GM12878 (cell line): ENCODE data around the gene ARRB2.

Source experiments
- CEBPB ChIP-seq, 2 experiments: fragments of 150-350 bp in 1 of 2; IDR thresholded peaks; 2 replicates each; pipeline ENCODE4 v1.6.1; 2012 to 2014; ENCODE audit warnings: low read depth in 2 of 2, low read length in 2 of 2, borderline replicate concordance in 1 of 2, inconsistent platforms in 1 of 2
- DPF2 ChIP-seq: fragments of 450-650 bp; IDR thresholded peaks from 2 replicates; pipeline ENCODE4 v1.6.1; 2017; ENCODE audit warnings: mild to moderate bottlenecking
- HDAC6 ChIP-seq: fragments of 200-600 bp; sonication (generic); IDR thresholded peaks from one replicate; pipeline ENCODE4 v1.8.0; 2017; ENCODE audit warnings: antibody characterized with exemption; ENCODE audit not compliant: unreplicated experiment
- JUND ChIP-seq: IDR thresholded peaks from 2 replicates; pipeline ENCODE4 v1.6.1; 2012; ENCODE audit warnings: low read depth, mild to moderate bottlenecking, low read length, improper control_type of control experiment, moderate library complexity
- MAX ChIP-seq: IDR thresholded peaks from 2 replicates; pipeline ENCODE4 v1.6.1; 2012; ENCODE audit warnings: low read depth, low read length, improper control_type of control experiment
- MEF2A ChIP-seq: IDR thresholded peaks from 2 replicates; pipeline ENCODE4 v1.6.1; 2011; ENCODE audit warnings: low read depth, mild to moderate bottlenecking, low read length, moderate library complexity; ENCODE audit not compliant: insufficient read depth
- PML ChIP-seq: IDR thresholded peaks from 2 replicates; pipeline ENCODE4 v1.6.1; 2012; ENCODE audit warnings: low read length, inconsistent platforms
- POLR2A ChIP-seq: IDR thresholded peaks from 2 replicates; pipeline ENCODE4 v1.6.1; 2011; ENCODE audit warnings: low read depth, mild to moderate bottlenecking, low read length
- RBBP5 ChIP-seq: fragments of 200-600 bp; sonication (generic); conservative IDR thresholded peaks from 2 replicates; pipeline ENCODE4 v1.6.1; 2016
- SMC3 ChIP-seq: IDR thresholded peaks from 2 replicates; pipeline ENCODE4 v1.6.1; 2011; ENCODE audit warnings: low read length, improper control_type of control experiment, borderline replicate concordance
- WRNIP1 ChIP-seq: IDR thresholded peaks from 2 replicates; pipeline ENCODE4 v1.6.1; 2011; ENCODE audit warnings: low read depth, low read length, improper control_type of control experiment, borderline replicate concordance
- ZBTB4 ChIP-seq: fragments of 450-650 bp; formaldehyde crosslinking; IDR thresholded peaks from 2 replicates; pipeline ENCODE4 v1.4.0; 2022; ENCODE audit warnings: mild to moderate bottlenecking, moderate library complexity
- ZNF274 ChIP-seq: IDR thresholded peaks from one replicate; pipeline ENCODE4 v1.8.0; 2011; ENCODE audit not compliant: insufficient read length, insufficient read depth
- TF ChIP-seq, protein P1 (sequence below), 3 experiments: IDR thresholded peaks in 2 of 3; conservative IDR thresholded peaks in 1 of 3; 2 replicates each; pipeline ENCODE4 v1.5.1; 2011; ENCODE audit warnings: low read depth in 3 of 3, low read length in 3 of 3, mild to moderate bottlenecking in 3 of 3, control low read depth in 2 of 3, moderate library complexity in 2 of 3, inconsistent platforms in 1 of 3, mixed read lengths in 1 of 3; ENCODE audit not compliant: control insufficient read depth in 2 of 3, insufficient read depth in 1 of 3; ENCODE audit errors: extremely low read depth in 1 of 3

DNA sequence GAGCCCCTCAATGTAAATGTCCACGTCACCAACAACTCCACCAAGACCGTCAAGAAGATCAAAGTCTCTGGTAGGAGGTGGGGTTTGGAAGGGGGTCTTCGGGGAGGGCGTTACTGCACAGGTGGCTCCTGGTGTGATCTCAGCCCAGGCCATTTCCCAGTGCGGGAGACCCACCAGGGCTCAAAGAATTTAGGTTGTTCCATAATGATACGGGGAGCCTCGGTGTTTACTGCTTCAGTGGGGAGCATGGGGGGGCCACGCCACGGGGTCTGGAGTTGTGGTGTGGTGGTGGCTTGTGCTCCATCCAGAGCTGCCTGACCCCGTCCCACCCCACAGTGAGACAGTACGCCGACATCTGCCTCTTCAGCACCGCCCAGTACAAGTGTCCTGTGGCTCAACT, 7.8 kb downstream of the ARRB2 start:
- TF ChIP-seq, protein P1, sequence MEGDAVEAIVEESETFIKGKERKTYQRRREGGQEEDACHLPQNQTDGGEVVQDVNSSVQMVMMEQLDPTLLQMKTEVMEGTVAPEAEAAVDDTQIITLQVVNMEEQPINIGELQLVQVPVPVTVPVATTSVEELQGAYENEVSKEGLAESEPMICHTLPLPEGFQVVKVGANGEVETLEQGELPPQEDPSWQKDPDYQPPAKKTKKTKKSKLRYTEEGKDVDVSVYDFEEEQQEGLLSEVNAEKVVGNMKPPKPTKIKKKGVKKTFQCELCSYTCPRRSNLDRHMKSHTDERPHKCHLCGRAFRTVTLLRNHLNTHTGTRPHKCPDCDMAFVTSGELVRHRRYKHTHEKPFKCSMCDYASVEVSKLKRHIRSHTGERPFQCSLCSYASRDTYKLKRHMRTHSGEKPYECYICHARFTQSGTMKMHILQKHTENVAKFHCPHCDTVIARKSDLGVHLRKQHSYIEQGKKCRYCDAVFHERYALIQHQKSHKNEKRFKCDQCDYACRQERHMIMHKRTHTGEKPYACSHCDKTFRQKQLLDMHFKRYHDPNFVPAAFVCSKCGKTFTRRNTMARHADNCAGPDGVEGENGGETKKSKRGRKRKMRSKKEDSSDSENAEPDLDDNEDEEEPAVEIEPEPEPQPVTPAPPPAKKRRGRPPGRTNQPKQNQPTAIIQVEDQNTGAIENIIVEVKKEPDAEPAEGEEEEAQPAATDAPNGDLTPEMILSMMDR (IDR thresholded peaks at IDR 0.05 in 2 of 3, conservative IDR thresholded peaks at IDR 0.05 in 1 of 3; ENCODE audit: control insufficient read depth in 2 of 3, extremely low read depth in 1 of 3, insufficient read depth in 1 of 3, low read depth in 3 of 3, low read length in 3 of 3): no peak
- no peak for TF ChIP-seq CEBPB (IDR thresholded peaks at IDR 0.05; ENCODE audit: borderline replicate concordance in 1 of 2, low read depth in 2 of 2, low read length in 2 of 2)
- TF ChIP-seq RBBP5: no peak
- TF ChIP-seq MAX: no peak
- no peak for TF ChIP-seq DPF2
- no peak for TF ChIP-seq MEF2A
- TF ChIP-seq ZNF274: no peak
- TF ChIP-seq HDAC6: no peak
- no peak for TF ChIP-seq POLR2A
- TF ChIP-seq JUND: no peak
- TF ChIP-seq WRNIP1: no peak
- no peak for TF ChIP-seq PML
- TF ChIP-seq ZBTB4 (CRISPR knock-in tag): no peak
- TF ChIP-seq SMC3: no peak
